Kidney glomerular epithelial cell (primary cell): ENCODE measurements around the gene LRRC8C.
"Not testable (repeated sequence)": the region's sequence is repeated elsewhere in the genome, so short reads cannot be mapped to it uniquely, and the experiment has no call there.

Source experiments
- DNase-seq: peaks from one replicate; lab custom pipeline; 2025; lab: John Stamatoyannopoulos, UW

Gene LRRC8C

DNA sequence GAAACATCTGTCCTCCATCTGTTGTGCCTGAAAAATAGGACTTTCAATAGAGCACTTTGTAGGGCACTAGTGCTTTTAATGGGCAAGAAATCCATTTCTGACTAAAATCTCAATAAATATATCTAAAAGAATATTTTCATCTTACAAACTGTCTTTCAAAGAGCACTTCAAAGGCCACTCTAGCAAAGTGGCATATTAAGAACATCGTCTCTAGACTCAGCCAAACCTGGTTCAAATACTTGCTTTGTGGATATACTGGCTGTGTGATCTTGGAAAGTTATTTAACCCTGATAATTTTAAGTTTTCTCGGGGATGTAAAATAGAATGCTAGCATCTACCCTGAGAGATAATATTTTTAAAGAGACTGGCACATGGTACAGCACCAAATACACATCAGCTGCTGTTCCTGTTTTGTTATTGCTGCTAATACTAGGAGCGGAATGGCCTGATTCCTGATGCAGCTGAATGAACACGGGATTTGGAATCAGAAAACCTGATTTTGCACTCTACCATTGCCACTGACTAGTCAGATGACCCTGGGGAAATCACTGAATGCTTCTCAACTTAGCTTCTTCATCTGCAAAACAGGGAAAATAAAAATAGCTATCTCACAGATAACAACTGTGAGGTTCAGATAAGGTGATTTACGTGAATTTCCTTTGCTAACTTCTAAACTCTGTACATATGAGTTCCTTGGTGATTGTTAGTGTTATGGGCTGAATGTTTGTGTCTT is 25.2 kb upstream of the LRRC8C start:
- no peak for DNase-seq

DNA sequence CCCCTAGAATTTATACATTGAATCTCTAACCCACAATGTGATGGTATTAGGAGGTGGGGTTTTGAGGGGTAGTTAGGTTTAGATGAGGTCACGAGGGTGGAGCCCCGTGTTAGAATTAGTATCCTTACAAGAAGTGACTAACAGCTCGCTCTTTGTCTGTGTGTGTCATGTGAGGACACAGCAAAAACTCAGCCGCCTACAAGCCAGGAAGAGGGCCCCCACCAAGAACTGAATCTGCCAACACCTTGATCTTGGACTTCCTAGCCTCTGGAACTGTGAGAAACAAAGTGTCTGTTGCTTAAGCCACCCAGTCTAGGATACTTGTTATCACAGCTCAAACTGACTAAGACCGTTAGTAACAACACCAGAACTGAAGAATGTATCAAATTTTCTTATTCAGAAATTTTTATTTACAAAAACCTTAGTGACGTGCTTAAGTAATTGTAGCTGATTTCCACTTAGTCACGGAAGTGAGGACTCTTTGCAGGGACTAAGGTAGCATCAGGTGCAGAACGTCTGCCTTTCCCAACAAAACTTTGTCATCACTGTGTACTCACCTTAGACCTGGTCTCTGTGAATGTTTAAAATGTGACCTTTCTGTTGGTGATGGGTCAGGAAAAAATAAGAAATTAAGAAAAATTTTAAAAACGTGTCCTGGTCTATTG is 24.5 kb upstream of the LRRC8C start:
- no peak for DNase-seq

DNA sequence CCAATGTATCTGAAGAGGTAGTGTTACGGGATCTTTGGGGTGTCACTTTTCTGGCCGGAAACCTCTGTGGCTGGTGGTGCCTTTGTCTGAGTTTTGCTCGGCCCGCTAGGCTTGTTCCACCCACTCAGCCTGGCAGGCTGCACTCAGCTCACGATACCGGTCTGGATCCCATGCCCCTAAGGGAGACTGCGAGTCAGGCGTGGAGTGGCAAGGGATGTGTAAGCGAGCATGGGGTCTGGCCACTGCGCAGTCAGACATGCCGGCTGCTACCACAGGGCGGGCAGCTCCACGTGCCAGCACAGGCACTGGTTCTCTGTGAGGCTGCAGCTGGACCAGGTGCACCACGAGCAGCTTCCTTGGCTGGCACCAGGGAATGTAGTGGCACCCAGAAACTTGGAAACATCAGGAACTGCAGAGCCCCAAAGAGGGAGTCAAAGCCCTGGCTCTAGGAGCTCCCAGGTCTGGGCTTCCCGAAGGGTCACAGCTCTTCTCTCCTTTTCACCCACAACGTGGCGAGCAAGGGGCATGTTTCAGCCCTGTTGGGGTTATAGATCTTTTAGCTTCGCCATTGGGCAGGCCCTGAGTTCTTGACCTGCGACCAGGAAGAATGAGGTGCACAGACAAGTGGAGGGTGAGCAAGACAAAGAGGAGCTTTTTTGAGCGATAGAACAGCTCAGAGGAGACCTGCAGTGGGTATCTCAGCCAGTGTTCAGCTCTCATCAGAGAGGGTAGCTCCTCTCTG is 23.8 kb upstream of the LRRC8C start:
- no peak for DNase-seq

DNA sequence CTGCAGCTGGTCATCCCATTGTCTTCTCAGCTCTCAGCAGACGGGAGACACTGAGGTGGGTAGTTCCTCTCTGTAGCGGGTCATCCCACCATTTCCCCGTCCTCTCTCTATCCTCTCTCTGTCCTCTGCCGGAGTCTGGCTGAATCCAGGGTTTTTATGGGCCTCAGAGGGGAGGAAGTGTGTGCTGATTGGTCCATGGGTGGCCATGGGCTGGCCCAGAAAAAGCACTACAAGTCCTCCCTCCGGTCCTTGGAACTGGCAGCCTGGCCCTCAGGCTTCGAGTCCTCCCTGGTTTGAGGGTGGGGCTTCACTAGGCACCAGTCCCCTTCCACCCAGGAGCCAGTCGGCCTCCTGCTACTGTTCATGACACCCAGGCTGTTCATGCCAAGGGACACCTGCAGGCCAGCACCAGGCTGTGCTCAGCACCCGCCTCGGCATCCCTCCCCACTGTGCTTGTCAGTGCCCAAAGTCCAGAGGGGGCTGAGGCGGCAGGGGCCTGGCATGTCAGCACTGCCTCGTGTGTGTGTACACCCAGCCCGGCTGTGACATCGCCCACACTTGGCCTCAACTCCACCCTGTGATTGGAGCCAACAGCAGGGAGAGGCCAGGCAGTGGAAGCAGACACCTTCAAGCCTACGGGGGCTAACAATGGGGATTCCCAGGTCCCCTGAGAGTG is 23.0 kb upstream of the LRRC8C start:
- DNase-seq = no peak

DNA sequence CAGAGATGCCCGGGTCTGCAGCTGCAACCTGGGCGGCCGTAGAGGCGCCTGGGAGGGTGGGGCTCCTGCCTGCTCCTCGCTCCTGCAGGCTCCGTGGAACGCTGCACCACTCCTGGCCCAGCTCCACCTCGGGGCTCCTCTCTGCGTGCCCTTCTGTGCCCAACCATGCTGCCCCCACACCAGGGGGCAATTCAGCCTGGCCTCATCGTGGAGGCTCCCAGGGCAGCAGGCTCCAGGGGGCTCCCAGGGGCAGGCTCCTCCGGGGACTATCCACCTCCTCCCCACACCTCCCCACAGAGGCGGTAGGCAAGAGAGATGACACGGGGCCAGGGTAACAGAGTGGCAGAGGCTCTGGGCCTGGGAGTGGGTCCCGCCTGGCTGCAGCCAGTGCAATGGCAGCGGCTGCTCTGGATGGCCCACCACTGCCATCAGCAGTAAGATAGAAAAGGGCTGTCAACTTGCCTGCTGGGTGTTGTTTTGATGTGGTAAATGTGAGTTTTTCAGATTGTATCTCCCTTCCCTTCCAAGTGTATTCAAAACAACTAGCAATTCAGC is 22.4 kb upstream of the LRRC8C start:
- DNase-seq = no peak

DNA sequence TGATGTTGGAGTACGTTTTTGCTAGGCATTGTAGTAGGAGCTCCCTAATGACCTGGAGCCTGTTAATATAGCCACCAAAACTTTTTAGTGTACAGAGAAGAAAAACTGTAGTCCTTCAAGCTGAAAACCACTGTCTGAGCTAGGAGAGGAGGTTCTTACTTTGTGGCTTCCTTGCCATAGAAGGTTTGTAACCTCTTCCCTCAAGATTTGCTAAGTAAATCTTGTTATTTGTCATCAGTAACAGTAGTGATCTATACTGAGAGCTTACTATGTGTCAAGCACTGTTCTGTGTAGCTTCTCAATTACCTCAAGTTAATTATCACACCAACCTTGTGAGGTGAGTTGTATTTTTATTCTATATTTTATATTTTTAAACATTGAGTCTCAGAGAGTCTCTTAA is 21.2 kb upstream of the LRRC8C start:
- DNase-seq = no peak

DNA sequence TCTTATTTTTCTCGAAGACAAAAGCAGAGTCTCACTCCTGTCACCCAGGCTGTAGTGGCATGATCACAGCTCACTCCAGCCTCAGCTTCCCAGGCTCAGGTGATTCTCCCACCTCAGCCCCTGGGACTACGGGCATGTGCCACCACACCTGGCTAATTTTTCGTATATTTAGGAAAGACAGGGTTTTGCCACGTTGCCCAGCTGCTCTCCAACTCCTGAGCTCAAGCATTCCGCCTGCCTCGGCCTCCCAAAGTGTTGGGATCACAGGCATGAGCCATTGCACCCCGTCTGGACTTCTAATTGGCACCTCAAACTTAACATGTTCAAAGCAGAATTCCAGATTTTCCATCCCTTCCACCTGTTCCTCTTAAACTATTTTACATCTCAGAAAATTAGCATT is 19.0 kb upstream of the LRRC8C start:
- DNase-seq = no peak

DNA sequence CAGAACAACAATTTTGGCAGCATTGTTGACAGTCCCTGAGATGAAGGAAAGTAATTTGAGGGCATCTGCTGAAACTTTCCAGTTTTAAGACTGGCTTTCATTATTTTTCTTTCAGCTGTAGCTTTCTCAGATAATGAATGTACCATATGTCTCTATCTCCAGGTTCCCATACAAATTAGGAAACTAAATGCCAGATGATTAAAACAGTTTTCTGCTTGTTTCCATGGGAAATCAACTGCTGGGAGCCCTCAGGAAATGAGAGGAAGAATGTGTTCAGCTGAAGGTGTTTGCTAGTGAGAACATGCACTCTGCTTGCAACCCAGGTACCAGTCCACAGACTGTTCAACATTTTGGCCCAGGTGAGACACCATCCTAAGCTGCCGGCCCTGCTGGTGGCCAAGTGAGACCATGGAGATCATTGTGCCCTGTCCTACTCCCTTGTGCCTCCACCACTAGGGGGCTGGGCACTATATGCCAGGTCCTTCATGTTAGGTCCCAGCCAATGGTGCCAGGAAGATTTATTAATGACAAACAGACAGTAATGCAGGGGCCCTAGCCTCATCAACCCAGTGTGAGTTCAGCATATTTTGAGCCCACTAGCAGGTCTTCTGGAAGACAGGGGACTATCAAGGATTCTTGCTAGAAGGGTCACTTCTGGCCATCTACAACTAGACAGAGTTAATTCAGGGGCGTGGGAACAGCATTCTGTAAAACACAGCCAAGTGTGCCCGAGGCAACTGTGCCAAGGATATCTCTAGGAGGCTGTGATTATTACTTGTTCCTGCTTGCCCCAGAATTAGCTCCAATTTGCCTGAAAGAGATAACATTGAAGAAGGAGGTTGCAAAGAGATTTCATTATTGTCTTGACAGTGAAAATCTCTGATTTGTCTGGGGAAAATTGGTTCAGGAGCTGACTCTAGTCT is 17.0 kb upstream of the LRRC8C start:
- no peak for DNase-seq

DNA sequence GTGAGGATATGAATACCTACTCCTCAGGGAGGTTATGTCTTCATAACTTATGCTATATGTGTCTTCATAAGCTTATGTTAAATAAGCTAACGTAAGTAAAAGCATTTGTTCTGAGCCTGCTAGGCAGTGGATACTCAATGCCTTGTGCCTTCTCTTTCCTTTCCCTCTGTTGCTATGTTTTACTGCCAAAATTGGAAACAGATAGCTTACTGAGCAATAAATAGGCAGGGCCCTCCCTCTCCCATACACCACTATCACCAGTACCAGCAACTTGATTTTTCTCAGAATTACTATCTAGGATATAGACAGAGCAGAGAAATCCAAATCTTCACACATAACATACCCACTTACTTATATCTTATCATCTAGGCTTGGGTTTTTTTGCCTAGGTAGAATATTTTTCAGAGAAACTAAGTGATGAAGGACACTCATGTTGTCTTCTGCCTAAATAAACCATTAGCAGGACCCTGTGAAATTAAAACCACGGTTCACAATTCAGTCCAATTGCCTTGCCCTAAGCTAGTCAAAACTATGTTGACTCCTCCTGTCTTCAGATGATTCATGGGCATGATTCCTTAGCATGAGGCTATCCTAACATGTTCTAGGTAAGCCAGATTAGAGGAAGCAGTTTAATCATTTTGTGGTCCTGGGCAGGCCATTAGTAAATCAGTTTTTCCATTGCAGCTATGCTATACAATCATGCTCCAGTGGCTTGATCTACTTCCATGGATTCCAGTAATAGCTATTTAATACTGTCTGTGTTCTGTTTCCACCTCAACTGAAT is 15.9 kb upstream of the LRRC8C start:
- peak; percentile 5 for DNase-seq

DNA sequence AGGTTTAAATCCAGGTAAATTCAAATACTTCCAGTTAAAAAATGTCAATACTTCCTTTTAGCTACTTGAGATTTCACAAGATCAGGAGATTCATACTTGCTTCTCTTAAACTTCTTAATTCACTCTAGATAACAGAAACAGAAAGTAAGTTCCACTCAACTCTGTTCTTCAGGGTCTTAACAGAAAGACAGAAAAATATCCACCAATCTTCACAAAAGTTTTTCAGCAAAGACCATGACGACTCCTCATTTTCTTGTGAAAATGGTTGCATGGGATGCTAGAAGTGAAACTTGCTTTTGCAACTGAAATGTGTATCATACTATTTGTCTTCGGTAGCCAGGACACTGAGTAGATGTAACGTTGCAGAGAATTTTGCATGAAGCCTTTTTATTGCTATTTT is 12.3 kb upstream of the LRRC8C start:
- no peak for DNase-seq

DNA sequence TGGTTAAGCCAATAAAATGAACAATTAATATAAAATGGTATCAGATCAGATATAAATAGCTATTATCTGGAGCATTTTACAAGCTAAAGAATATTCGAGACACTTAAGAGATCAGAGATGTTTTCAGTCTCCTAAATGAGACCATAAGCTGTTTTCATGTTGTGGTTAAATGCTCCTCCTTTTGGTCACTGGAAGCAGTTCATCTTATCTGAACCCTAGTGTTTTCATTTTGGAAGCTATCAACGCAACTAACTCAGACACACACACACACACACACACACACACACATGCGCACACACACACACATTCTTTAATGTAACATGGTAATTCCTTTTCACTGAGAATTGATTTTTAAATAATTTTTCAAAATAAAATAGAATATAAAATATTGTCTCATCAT is 10.0 kb upstream of the LRRC8C start:
- no peak for DNase-seq

DNA sequence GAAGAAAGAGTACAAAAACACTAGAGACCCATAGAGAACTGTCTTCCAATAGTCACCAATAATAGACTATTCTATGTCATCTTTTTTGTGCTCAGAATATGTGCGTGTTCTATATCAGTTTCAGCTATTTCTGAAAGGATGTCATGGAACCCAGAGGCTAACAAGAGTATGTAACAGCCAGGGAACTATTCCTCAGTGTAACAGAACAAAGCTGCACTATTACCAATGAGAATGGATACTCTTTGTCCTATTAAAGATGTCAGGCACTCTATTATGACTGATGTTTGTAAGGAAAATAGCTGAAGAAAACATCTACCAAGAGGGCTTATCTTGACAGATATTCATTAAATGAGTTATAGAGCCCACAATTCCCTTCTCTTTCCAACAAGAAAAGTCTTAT is 8.6 kb upstream of the LRRC8C start:
- no peak for DNase-seq

DNA sequence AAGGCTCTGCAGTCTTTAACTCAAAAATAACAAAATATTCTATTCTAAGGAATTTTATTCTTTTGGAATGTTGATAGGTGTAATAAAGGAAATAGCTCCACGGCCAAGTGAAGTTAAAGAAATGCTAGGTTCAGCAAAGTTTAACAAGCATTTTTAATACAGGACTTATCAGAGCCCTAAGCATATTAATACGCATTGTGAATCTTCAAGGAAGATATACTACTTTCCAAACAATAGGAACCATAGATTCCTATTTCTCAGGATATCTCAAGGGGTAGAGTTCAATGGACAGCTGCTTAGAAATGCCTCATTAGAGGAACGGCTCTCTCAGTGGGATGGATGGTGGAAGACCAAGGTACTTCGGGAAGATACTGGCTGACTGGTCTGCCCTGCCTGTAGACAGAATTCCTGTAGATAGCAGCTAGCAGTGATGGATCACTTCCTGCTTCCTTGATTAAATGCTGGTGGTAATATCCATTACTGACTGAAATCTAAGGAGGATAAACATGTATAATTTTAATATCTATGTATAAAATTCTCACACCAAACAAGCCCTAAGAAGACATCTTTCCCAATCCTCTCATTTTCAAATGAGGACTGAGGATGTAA is 8.1 kb upstream of the LRRC8C start:
- no peak for DNase-seq

DNA sequence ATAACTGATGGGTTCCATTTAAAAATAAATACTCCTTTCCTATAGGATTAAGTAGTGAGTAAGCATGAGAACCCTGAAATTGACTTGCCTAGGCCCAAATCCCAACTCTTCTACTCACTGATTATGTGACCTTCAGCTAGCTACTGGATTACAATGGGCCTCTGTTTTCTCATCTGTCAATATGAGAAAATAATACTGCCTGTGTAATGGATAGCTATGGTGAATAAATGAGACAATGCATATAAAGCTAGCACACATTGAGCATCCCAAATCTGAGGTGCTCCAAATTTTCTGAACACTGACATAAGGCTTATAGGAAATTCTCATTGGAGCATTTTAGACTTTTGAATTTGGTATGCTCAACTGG is 5.3 kb upstream of the LRRC8C start:
- no peak for DNase-seq

DNA sequence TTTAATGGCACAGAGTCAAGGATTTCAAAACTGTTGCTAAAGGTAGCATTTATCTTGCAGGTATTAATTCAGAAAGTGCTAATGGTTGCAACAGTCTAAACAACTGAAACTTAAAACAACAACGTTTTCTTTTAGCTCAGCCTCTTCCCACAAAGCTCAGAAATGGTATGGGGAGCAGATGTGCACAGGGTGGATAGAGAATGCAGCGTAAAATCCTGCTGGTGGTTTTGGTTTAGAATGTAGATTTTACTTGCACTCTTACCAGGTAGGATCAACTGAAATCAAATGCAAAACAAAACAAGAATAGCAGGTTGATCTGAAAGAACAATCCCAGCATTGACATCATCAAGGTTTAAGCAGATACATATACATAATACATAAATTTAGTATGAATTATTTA is 3.8 kb upstream of the LRRC8C start:
- no peak for DNase-seq

DNA sequence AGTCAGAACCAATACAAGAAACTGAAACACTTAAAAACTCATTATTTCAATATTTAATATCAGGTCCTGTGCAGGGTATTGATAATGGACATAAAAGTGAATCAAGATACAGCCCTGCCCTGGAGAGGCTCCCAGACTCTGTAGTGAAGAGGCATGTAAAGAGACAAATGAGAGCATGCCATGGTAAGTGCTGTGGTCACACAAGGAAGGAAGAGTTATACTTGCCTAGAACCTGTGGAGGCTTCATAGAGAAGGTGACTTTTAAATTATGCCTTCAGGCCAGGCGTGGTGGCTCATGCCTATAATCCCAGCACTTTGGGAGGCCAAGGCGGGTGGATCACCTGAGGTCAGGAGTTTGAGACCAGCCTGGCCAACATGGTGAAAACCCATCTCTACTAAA is 3.3 kb upstream of the LRRC8C start:
- not testable (repeated sequence) for DNase-seq

DNA sequence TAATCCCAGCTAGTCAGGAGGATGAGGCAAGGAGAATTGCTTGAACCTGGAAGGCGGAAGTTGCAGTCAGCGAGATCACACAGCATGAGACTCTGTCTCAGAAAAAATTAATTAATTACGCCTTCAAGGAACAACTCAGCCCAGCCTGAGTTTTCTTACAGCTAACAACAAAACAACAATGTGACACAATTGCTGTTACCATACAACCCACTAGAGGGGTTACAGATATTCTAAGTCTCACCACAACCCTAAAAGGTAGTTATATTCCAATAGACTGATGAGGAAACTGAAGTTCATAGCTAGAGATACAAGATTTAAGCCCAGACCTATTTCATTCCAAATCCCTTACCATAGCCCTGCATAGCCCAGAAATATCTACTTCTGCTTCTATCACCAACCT is 2.9 kb upstream of the LRRC8C start:
- no peak for DNase-seq

DNA sequence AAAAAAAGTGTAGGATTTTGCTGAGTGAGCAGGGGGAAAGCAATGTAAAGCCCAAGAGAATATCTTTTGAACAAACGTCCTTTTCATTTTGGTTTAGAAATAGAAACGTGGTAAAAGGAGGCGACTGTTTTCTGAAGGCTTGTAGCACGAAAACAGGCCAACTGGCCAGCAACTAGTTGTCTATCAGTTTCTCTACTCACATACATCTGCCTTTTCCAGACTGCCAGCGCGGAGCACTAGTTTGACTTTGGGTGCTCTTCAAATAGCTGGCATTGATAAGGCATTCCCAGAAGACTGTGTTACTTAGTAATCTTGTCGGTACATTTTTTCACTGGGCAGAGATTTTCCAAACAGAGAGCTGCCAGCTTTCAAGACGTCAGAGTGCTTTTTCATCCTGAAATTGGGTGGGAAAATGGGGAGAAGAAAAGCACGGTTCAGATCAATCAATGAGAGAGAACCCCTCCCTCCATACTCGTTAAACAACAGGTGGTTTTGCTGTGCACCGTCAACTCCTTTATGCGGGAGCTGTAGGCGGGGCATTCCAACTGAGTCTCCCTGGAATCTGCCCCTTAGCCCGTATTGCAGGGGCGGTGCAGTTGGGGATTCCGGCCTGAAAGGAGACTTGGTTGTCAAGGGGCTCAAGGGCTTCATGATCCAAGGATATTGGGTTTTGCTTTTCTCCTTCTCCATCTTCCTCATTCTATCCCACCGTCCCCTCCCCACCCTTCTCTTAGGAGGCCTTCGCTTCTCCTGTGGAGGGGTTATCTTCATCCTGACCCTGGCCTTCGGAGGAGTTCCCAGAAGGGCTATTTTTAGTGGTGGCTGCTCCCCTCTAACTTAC is 884 bp upstream of the LRRC8C start:
- DNase-seq = no peak

DNA sequence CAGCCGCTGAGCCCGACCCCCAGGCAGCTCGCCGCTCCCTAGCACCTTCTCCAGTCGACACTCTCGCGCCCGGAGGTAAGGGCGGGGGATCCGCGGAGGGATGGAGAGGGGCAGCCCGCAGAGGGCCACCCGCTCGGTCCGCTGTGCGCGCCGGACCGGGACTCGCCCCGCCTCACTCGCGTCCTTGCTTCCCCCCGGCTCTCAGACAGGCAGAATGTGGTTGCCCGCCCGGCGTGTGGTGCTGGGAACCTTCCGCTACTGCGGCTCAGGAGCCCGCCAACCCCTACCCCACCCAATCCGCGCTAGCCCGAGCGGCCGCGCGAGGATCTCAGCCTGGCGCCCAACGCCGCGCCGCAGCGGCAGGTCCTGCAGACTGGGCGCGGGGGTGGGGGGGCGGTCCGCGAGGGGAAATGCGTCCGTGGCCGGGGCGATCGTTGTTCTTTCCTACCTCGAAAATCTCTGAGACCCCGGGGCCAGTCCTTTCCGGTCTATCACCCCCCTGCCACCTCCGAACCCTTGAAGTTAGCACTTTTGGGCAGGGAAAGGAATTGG is 404 bp downstream of the LRRC8C start:
- DNase-seq = no peak
